CD4-positive, alpha-beta T cell treated with Interleukin-1 beta for 1 hour (primary cell): ENCODE measurements around the gene TNPO1.

Experiments used
- DNase-seq, 2 donors: peaks; one replicate each; pipeline ENCODE4 v3.0.0-alpha.2; 2020 to 2022

The TNPO1 gene

GRCh38 chr5:72818866-72819534, 2.5 kb downstream of the TNPO1 start:
- peak; percentile 61 to 63 for DNase-seq

GRCh38 chr5:72821776-72822175, 5.3 kb downstream of the TNPO1 start:
- DNase-seq = no peak

DNA sequence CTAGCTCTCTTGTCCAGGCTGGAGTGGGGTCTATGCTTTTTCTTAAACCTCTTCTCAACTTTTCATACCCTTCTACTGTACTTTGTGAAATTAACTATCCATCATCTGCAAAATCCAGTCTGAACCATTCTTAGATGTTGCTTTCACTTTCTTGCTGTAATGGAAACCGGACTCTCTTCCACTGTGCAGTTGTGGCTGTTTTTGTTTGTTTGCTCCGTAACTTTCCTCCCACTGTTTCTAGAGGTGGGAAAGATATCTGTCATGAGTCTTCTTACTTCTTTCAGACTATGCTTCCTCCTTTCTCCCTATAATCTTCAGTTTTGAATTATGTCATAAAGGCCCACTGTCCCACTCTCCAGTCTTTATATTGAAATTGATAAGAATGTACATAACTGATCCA, 6.5 kb downstream of the TNPO1 start:
- DNase-seq = no peak

DNA sequence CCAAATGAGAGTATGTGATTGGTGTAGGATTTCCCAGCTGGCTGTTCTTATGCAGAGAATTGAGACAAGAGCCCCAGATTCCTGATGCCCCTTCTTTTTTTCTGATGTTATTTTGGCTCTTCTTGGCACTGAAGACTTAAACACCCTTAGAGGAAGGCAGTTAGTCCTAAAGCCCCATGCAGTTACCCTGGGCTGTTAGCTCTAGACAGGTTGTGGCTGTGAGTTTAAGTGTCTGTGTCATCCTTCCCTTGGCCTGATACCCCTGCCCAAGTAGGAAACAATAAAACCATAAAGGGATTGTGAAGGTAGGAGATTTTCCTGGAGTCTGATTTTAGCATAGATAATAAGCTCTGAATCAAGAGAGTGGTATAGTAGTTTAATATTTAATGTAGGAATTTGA, 13.2 kb downstream of the TNPO1 start:
- no peak for DNase-seq

DNA sequence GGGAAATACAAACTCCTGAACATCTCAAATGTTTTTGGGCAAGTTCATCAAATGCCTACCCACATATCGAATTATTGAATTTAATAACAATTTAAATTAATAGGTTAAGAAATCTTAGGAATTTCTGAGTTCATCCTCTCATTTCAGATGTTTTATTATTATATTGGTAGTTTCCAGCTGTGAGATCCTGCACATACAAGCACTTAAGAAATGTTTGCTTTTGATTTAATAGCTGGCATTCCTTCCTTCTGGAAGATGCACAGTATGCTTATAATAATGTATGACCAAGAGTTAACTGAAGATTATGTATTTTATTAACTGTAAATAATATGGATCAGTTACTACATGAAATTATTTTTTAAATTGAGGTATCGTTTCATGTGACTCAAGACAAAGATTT, 13.9 kb downstream of the TNPO1 start:
- no peak for DNase-seq

- no peak for DNase-seq
Observed at GRCh38 chr5:72831685-72832084, 15.2 kb downstream of the TNPO1 start.

DNA sequence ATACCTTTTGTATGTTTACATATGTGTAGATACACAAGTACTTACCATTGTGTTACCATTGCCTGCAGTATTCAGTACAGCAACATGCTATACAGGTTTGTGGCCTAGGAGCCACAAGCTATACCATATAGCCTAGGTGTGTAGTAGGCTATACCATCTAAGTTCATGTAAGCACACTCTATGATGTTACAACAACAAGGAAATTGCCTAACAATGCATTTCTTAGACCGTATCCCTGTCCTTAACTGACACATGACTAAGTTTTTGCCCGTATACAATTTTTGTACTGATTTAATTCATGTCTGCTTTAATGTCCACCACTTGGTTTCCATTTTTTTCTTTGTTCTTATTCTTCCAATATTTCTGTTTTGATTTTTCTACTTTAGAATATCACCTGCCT, 18.5 kb downstream of the TNPO1 start:
- no peak for DNase-seq

- DNase-seq = no peak
Observed at GRCh38 chr5:72835633-72836032, 19.2 kb downstream of the TNPO1 start.

GRCh38 chr5:72836810-72837209, 20.3 kb downstream of the TNPO1 start:
- DNase-seq = no peak

DNA sequence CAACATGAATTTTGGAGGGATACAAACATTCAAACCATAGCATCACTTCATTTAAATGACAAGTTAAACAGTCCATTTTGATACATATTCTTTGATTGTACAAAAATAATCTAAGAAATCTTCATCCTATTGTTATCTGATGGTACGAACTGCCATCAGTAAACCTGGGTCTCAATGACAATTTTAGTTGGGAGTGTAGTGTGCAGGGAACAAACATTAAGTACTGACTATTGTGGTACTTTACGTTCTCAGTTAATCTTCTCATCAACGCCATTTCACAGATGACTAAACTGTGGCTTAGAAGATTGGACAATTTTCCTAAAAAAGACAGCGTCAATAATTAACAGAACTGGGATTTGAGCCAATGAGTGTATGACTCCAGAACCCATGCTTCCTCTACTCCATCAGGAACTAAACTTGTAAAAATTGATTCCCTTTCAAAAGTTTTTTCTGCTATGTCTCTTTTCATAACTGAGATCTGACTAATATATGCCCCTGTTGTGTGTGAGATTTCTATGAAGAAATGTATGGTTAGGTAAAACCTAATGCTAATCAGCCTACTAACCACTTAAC, 21.1 kb downstream of the TNPO1 start:
- DNase-seq = no peak

DNA sequence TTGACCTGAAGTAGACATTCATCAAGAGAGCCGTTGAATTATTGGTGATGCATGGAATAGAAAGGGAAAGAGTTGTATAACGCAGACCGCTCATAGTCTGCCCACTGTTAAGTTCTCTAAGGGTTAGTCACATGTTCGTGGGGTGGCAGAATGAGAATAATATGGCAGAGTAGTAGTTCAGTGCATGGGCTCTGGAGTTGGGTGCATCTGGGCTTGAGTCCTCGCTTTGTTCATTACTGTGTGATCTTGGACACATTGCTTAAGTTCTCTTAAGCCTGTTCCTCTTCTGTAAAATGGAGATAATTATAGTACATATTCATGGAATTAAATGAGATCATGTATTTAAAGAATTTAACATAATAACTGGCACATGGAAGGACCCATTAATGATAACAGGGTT, 23.6 kb downstream of the TNPO1 start:
- DNase-seq = no peak

GRCh38 chr5:72841756-72842535, 25.5 kb downstream of the TNPO1 start:
- DNase-seq = no peak

GRCh38 chr5:72842816-72843215, 26.4 kb downstream of the TNPO1 start:
- DNase-seq = peak in 1 of 2 donors; percentile 6

GRCh38 chr5:72844218-72844603, 27.8 kb downstream of the TNPO1 start:
- DNase-seq = no peak

- DNase-seq = no peak
Observed at GRCh38 chr5:72845889-72846288, 29.4 kb downstream of the TNPO1 start.

GRCh38 chr5:72846483-72846882, 30.0 kb downstream of the TNPO1 start:
- no peak for DNase-seq

GRCh38 chr5:72847439-72847838, 31.0 kb downstream of the TNPO1 start:
- no peak for DNase-seq

DNA sequence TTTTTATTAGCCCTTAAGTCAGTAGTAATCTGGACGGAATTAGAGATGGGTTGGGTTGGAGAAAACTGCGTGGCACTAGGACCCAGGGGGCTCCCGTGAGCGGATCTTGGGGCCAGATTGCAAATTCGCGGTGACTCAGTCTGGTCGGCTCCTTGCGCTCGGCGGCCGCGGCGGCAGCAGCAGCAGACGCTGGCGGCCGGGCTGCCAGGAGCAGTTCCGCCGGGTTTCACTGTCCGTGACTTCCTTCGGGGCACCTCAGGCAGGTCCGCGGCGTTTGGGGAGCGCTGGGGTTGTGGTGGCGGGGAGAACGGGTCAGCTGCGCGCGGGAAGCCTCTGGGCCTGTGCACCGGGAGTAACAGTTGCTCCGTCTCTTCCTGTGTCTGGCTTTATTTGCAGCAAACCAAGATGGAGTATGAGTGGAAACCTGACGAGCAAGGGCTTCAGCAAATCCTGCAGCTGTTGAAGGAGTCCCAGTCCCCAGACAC, 31.6 kb downstream of the TNPO1 start:
- peak; percentile 79 to 82 for DNase-seq

DNA sequence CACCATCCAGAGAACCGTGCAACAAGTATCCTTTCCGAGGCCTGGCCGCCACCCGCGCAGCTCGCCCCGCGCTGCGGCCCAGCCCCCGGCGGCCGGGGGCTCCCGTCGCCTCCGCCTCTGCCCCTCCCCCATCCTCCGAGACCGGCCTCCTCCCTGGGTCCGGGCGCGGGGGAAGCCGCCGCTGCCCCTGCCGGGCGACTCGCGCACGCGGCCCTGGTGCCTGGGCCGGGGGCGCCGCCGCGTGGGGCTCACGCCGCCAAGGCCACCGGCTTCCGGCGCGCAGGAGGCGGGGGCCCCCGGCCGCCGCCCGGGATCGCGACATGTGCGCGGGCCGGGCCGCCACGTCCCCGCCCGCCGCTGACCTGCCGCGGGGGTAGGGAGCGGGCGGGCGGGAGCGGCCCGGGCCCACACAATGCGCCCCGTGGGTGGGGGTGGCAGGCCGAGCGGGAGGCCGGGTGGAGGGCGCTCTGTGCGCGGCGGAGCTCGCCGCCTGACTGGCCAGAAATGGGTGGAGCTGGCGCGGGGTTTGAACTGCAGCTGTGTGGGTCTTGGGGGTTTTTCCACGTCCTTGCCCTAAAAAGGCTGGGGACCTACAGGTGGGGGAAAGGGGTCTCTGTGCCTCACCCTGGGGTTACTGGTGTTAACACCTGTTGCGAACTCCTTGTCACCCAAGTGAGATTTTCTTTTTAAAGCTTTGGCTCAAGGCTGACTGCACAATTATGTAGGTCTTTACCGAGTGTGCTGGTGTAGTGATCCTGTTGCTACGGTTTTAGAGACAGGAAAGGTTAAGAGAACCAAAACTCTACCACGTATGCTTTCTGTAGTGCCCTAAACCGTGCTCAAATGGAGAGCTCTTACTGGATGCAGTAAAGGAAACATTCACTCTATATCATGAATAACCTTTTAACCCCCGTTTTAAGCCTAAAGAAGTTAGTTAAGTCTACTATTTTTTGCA, 32.3 kb downstream of the TNPO1 start:
- DNase-seq = peak; percentile 28 to 43

DNA sequence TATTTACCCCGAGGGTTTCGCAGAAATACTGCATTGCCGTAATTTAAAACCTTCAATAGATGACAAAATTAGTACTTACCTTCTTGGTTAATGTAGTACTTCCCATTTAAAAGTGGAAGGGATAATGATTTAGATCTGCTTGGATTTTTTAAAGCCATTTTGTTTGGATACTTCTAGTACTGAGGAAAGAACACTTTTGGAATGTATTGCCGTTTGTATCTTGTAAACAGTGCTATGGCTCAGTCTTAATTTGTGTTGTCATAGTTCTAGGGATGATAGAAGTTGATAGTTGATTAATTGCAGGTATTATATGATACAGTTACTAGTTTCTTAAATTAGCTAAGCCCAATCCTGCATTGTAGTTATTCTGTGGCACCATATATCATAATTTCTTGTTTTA, 33.1 kb downstream of the TNPO1 start:
- DNase-seq = no peak

GRCh38 chr5:72850113-72850512, 33.7 kb downstream of the TNPO1 start:
- no peak for DNase-seq

DNA sequence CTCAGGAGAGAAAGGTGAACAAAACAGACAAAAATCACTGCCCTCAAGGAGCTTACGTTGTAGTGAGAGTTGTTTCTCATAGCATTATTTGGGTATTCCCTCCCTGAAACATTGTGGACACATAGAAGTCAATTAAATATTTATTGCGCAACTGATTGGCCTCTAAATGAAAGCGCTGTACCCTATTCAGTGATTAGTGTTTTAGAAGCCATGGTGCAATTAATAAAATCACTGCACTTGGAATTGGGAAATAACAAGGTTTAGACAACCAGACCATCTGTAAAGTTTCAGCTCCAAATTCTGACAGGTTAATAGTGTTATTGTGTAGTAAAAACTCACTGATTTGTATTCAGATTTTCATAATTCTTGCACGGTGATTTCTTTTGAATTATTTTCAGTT, 35.9 kb downstream of the TNPO1 start:
- DNase-seq = no peak

DNA sequence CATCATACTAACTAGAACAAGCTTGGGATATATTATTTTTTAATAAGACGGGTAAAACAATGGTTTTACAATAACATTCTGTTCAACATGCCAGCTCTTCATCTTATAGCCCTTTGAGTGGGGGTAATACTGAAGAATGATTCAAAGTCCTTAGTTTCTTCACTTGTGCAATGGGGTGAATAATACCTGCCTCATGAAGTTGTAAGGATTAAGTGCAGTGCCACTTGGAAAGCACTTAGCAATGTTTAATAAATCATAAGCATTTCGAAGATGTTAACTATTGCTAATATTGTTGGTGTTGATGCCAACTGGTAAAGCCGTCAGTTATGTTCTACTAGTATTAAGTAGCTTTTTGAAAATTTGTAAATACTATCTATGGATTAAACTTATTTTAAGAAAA, 38.0 kb downstream of the TNPO1 start:
- no peak for DNase-seq
